ENCODE data around the gene MBIP. TPM values are rescaled to one million over a fixed set of nuclear protein-coding genes. Genes with fewer than 3 reads are reported as not detected.

Gene MBIP
- polyA plus RNA-seq, 2 of the 4 experiments (the other 2 are of a cell fraction) = 17.0 to 33.1 TPM

DNA sequence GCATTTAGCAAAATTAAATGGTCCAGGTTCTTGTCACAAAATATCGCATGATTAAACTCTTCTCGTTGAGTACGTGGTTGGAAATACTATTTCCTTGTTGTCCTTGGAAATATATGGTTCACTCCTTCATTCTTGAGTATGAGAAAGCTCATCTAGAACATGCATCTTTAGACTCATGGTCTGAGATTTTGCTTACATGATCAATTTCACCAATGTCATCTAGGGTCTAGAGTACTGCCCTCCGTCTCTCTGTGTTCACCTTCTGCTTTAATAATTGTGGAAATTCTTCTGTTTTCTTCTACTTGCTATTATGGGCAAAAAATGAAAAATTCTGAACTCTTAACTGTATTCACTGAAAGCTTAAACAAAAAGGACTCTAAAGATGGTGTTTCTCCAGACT is 25.9 kb downstream of the MBIP start:
- no peak for ATAC-seq
- POLR2A ChIA-PET = no interaction called here

DNA sequence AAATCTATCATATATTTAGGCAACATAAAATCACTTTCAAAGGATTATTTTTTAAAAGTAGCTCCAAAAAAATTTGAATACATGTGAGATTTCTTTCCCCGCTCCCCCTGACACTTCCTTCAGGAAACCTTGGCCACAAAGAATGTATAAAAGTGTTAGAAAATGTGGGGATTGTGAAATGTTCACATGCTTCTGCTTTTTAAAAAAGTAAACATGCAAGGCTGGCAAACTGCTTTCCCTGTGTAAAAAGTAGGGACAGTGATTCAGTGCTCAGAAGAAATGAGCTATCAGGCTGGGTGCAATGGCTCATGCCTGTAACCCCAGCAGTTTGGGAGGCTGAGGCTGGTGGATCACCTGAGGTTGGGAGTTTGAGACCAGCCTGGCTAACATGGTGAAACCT is 26.6 kb downstream of the MBIP start:
- CTCF ChIA-PET = interaction anchor here (0.7 to 1.5 kb wide), 4 partner anchors 9 to 410 kb away, joined by 3 to 4 read pairs (median 3); no protein-coding TSS in a partner anchor
- FAIRE-seq (no peak), ATAC-seq (no peak), DNase-seq (ENCODE audit: low read depth in 1 of 2, low spot score in 1 of 2) (no peak)
- POLR2A ChIA-PET = no interaction called here
- TF ChIP-seq, protein P1, sequence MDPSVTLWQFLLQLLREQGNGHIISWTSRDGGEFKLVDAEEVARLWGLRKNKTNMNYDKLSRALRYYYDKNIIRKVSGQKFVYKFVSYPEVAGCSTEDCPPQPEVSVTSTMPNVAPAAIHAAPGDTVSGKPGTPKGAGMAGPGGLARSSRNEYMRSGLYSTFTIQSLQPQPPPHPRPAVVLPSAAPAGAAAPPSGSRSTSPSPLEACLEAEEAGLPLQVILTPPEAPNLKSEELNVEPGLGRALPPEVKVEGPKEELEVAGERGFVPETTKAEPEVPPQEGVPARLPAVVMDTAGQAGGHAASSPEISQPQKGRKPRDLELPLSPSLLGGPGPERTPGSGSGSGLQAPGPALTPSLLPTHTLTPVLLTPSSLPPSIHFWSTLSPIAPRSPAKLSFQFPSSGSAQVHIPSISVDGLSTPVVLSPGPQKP (IDR thresholded peaks at IDR 0.05; ENCODE audit: low read depth, low read length) = no peak
- TF ChIP-seq GATA3 (IDR thresholded peaks at IDR 0.05; ENCODE audit: borderline replicate concordance) (no peak), NR3C1 (IDR thresholded peaks at IDR 0.05) (no peak), ZSCAN20 (CRISPR knock-in tag; IDR thresholded peaks at IDR 0.05) (no peak), CHD4 (IDR thresholded peaks at IDR 0.05; ENCODE audit: borderline replicate concordance) (no peak), JUNB (IDR thresholded peaks at IDR 0.05) (no peak), RNF2 (IDR thresholded peaks at IDR 0.05; ENCODE audit: borderline replicate concordance, low read depth) (no peak), NFE2L2 (conservative IDR thresholded peaks at IDR 0.05; ENCODE audit: low read length) (no peak), EHMT2 (IDR thresholded peaks at IDR 0.05; ENCODE audit: low read depth) (no peak), CHD2 (IDR thresholded peaks at IDR 0.05; ENCODE audit: low read length, partially characterized antibody) (no peak)
- TF ChIP-seq, protein P2, sequence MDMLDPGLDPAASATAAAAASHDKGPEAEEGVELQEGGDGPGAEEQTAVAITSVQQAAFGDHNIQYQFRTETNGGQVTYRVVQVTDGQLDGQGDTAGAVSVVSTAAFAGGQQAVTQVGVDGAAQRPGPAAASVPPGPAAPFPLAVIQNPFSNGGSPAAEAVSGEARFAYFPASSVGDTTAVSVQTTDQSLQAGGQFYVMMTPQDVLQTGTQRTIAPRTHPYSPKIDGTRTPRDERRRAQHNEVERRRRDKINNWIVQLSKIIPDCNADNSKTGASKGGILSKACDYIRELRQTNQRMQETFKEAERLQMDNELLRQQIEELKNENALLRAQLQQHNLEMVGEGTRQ (IDR thresholded peaks at IDR 0.05) = no peak
- TF ChIP-seq, protein P3, sequence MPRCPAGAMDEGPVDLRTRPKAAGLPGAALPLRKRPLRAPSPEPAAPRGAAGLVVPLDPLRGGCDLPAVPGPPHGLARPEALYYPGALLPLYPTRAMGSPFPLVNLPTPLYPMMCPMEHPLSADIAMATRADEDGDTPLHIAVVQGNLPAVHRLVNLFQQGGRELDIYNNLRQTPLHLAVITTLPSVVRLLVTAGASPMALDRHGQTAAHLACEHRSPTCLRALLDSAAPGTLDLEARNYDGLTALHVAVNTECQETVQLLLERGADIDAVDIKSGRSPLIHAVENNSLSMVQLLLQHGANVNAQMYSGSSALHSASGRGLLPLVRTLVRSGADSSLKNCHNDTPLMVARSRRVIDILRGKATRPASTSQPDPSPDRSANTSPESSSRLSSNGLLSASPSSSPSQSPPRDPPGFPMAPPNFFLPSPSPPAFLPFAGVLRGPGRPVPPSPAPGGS (IDR thresholded peaks at IDR 0.05) = no peak
- Histone ChIP-seq H3K4me1 (no peaks in the 10 kb centered on the region), H3K4me2 (no peak overlapping the region), H3K27ac (no peak overlapping the region), H3K4me3 (no peak overlapping the region), H3K9me3 (no peaks in the 10 kb centered on the region)
- 0% methylated on average over 1 of the region's 1 CpG for WGBS (ENCODE audit: missing lambda C conversion rate)

More for the DNA sequence above, 25.9 kb downstream of the MBIP start:
- CTCF ChIA-PET = interaction anchor here (0.7 to 1.5 kb wide), 4 partner anchors 10 to 411 kb away, joined by 3 to 4 read pairs (median 3); no protein-coding TSS in a partner anchor
- 96% methylated on average over 4 of the region's 4 CpGs for WGBS (ENCODE audit: missing lambda C conversion rate)
- H3K9me3 ChIP-seq = no peaks in the 10 kb centered on the region
- no peak for DNase-seq (ENCODE audit: low read depth in 1 of 2, low spot score in 1 of 2)
- FAIRE-seq = peak; percentile 32
- no peak overlapping the region for H3K4me3 ChIP-seq
- H3K4me1 ChIP-seq = no peaks in the 10 kb centered on the region
- H3K27ac ChIP-seq = no peak overlapping the region
- H3K4me2 ChIP-seq = no peak overlapping the region
- TF ChIP-seq HOXB5 (CRISPR knock-in tag; IDR thresholded peaks at IDR 0.05) (no peak), KDM1A (IDR thresholded peaks at IDR 0.05; ENCODE audit: low read depth) (no peak), MAFK (IDR thresholded peaks at IDR 0.05; ENCODE audit: partially characterized antibody) (peak; percentile 1)

DNA sequence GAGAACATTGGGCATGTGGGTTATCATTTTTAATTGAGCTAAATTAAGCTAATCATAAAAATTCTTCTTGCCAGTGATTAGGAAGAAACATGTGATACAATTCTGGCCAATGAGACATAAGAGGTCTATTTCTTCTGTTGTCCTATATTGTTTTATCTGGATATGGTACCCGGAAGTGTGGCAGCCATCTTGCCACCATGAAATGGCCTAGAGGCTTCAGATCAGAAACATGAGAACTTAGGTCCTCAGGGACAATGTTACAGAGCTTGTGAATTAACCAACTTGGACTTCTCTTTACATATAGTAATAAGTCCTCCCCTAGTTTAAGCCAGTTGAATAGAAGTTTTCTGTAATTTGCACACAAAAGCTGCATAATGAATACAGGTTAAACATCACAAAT is 30.5 kb downstream of the MBIP start:
- ChIA-PET POLR2A (no interaction called here), CTCF (no interaction called here)
- H3K9me3 ChIP-seq = no peaks in the 10 kb centered on the region
- no peak overlapping the region for H3K27ac ChIP-seq
- no peak overlapping the region for H3K4me3 ChIP-seq
- ATAC-seq = no peak
- H3K4me1 ChIP-seq = no peaks in the 10 kb centered on the region
- no peak overlapping the region for H3K4me2 ChIP-seq
- FAIRE-seq = no peak
- TF ChIP-seq RAD21 (conservative IDR thresholded peaks at IDR 0.05 in 1 of 2, IDR thresholded peaks at IDR 0.05 in 1 of 2) = no peak
- TF ChIP-seq RNF2 (IDR thresholded peaks at IDR 0.05; ENCODE audit: borderline replicate concordance, low read depth) = no peak
- no peak for TF ChIP-seq ZFP36 (IDR thresholded peaks at IDR 0.05; ENCODE audit: borderline replicate concordance, partially characterized antibody)
- TF ChIP-seq, protein P4, sequence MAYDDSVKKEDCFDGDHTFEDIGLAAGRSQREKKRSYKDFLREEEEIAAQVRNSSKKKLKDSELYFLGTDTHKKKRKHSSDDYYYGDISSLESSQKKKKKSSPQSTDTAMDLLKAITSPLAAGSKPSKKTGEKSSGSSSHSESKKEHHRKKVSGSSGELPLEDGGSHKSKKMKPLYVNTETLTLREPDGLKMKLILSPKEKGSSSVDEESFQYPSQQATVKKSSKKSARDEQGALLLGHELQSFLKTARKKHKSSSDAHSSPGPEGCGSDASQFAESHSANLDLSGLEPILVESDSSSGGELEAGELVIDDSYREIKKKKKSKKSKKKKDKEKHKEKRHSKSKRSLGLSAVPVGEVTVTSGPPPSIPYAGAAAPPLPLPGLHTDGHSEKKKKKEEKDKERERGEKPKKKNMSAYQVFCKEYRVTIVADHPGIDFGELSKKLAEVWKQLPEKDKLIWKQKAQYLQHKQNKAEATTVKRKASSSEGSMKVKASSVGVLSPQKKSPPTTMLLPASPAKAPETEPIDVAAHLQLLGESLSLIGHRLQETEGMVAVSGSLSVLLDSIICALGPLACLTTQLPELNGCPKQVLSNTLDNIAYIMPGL (CRISPR knock-in tag; IDR thresholded peaks at IDR 0.05; ENCODE audit: borderline replicate concordance) = no peak
- TF ChIP-seq CHD4 (IDR thresholded peaks at IDR 0.05; ENCODE audit: borderline replicate concordance) = no peak
- TF ChIP-seq FOXS1 (CRISPR knock-in tag; IDR thresholded peaks at IDR 0.05) = no peak
- no peak for TF ChIP-seq POLR2A (IDR thresholded peaks at IDR 0.05; ENCODE audit: low read length)
- TF ChIP-seq TFCP2L1 (CRISPR knock-in tag; IDR thresholded peaks at IDR 0.05) = no peak
- no peak for TF ChIP-seq GATA3 (IDR thresholded peaks at IDR 0.05; ENCODE audit: borderline replicate concordance)
- TF ChIP-seq CBX2 (IDR thresholded peaks at IDR 0.05; ENCODE audit: borderline replicate concordance, low read depth) = no peak
- no peak for TF ChIP-seq NPAS2 (CRISPR knock-in tag; IDR thresholded peaks at IDR 0.05; ENCODE audit: borderline replicate concordance)
- TF ChIP-seq SREBF2 (IDR thresholded peaks at IDR 0.05) = no peak
- 70% methylated on average over 1 of the region's 1 CpG for WGBS (ENCODE audit: missing lambda C conversion rate)
- DNase-seq (ENCODE audit: low read depth in 1 of 2, low spot score in 1 of 2) = no peak

Measured in A549 (cell line).